Vagina (tissue), 2 donors: Measurements from ENCODE around the gene GCNT3.

Experiments
- POLR2A ChIP-seq, 2 donors: fragments of 450-650 bp; IDR thresholded peaks; one replicate each; pipeline ENCODE4 v1.6.1; 2017; ENCODE audit warnings: antibody characterized with exemption in 2 of 2, mild to moderate bottlenecking in 2 of 2, moderate library complexity in 2 of 2
- POLR2AphosphoS5 ChIP-seq, 2 donors: sonication (generic); formaldehyde crosslinking; IDR thresholded peaks; one replicate each; pipeline ENCODE4 v1.9.0; 2017; ENCODE audit warnings: antibody characterized with exemption in 2 of 2, mild to moderate bottlenecking in 2 of 2, low read depth in 1 of 2; ENCODE audit not compliant: insufficient read depth in 1 of 2
- TF ChIP-seq, protein P1 (sequence below), 3 experiments: fragments of 450-650 bp in 2 of 3; fragments of 200-600 bp in 1 of 3; sonication (generic) in 1 of 3; IDR thresholded peaks; one replicate each; pipeline ENCODE4 v1.5.1; 2017 to 2019; ENCODE audit warnings: antibody characterized with exemption in 3 of 3, mild to moderate bottlenecking in 2 of 3, moderate library complexity in 2 of 3

DNA sequence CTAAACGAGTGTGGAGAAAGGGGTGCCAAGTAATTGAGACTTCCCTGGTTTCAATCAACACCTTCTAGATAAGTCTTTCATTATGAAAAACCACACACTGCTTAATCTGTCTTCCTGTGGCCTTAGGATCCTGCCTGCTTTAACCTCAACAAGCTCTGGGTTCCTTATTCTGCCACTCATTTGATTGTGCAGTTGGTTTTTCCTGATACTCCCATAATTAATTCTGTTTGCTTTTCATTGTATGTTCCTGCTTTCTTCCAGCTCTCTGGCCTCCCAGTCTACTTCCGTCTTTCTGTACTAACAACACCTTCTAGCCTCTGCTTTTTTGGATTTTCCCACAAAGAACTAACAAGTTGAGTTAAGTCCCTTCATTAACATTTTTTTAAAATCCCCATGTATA, 20.2 kb upstream of the GCNT3 start:
- TF ChIP-seq, protein P1, sequence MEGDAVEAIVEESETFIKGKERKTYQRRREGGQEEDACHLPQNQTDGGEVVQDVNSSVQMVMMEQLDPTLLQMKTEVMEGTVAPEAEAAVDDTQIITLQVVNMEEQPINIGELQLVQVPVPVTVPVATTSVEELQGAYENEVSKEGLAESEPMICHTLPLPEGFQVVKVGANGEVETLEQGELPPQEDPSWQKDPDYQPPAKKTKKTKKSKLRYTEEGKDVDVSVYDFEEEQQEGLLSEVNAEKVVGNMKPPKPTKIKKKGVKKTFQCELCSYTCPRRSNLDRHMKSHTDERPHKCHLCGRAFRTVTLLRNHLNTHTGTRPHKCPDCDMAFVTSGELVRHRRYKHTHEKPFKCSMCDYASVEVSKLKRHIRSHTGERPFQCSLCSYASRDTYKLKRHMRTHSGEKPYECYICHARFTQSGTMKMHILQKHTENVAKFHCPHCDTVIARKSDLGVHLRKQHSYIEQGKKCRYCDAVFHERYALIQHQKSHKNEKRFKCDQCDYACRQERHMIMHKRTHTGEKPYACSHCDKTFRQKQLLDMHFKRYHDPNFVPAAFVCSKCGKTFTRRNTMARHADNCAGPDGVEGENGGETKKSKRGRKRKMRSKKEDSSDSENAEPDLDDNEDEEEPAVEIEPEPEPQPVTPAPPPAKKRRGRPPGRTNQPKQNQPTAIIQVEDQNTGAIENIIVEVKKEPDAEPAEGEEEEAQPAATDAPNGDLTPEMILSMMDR (IDR thresholded peaks at IDR 0.05), result no peak
- no peak for TF ChIP-seq POLR2A (IDR thresholded peaks at IDR 0.05)
- TF ChIP-seq POLR2AphosphoS5 (IDR thresholded peaks at IDR 0.05; ENCODE audit: insufficient read depth in 1 of 2, low read depth in 1 of 2), result no peak
